ENCODE results near the gene C4orf50.

DNA sequence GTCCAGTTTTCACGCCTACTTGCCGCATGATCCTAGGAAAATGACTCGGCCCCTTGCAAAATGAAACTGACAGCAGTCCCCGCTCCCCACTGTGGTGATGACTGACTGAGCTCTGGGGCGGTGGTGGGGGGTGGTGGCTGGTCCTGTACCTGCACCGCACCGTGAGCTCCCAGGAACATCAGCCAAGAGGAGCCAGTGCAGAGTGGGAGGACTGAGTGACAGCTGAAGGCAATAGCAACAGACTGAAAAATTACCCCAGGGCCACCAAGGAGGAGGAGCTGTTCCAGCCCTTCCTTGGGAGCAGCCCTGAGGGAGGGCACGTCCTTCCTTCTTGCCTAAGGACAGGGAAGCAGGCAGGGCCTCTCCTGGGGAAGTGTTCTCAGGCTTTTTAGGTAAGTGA lies 2.4 kb upstream of the C4orf50 start:
- TF ChIP-seq ZFP30 (CRISPR knock-in tag; IDR thresholded peaks at IDR 0.05) (no peak), OSR1 (CRISPR knock-in tag; IDR thresholded peaks at IDR 0.05) (no peak)

All from SK-N-SH treated with all-trans-retinoic acid at 6 μM for 48 hours (cell line).